HEK293 (cell line): ENCODE measurements around the gene ANKRD60.

Source experiments
- EGR2 ChIP-seq: fragments of 450-650 bp; formaldehyde crosslinking; IDR thresholded peaks from 2 replicates; pipeline ENCODE4 v1.5.1; 2016; ENCODE audit warnings: low read depth, missing biosample characterization, missing genetic modification characterization
- KLF8 ChIP-seq: fragments of 450-650 bp; formaldehyde crosslinking; IDR thresholded peaks from 2 replicates; pipeline ENCODE4 v1.5.1; 2016; ENCODE audit warnings: missing biosample characterization, missing genetic modification characterization
- OVOL3 ChIP-seq: fragments of 450-650 bp; formaldehyde crosslinking; IDR thresholded peaks from 2 replicates; pipeline ENCODE4 v1.5.1; 2016; ENCODE audit warnings: missing biosample characterization, missing genetic modification characterization
- PATZ1 ChIP-seq: fragments of 450-650 bp; formaldehyde crosslinking; IDR thresholded peaks from 2 replicates; pipeline ENCODE4 v1.5.1; 2016; ENCODE audit warnings: missing biosample characterization, missing genetic modification characterization
- RBAK ChIP-seq: fragments of 450-650 bp; formaldehyde crosslinking; IDR thresholded peaks from 2 replicates; pipeline ENCODE4 v1.5.1; 2016; ENCODE audit warnings: missing biosample characterization, missing genetic modification characterization
- SCRT1 ChIP-seq: fragments of 450-650 bp; formaldehyde crosslinking; IDR thresholded peaks from 2 replicates; pipeline ENCODE4 v1.5.1; 2016; ENCODE audit warnings: missing biosample characterization, missing genetic modification characterization, borderline replicate concordance
- YY1 ChIP-seq: fragments of 450-650 bp; formaldehyde crosslinking; IDR thresholded peaks from 2 replicates; pipeline ENCODE4 v1.5.1; 2018; ENCODE audit warnings: missing biosample characterization, missing genetic modification characterization
- ZFP41 ChIP-seq: fragments of 450-650 bp; formaldehyde crosslinking; IDR thresholded peaks from 2 replicates; pipeline ENCODE4 v1.5.1; 2016; ENCODE audit warnings: missing biosample characterization, missing genetic modification characterization, borderline replicate concordance
- ZNF112 ChIP-seq: fragments of 450-650 bp; formaldehyde crosslinking; IDR thresholded peaks from 2 replicates; pipeline ENCODE4 v1.5.0; 2017; ENCODE audit warnings: missing biosample characterization, missing genetic modification characterization
- ZNF148 ChIP-seq: fragments of 450-650 bp; formaldehyde crosslinking; IDR thresholded peaks from 2 replicates; pipeline ENCODE4 v1.5.0; 2017; ENCODE audit warnings: missing biosample characterization, missing genetic modification characterization, borderline replicate concordance
- ZNF155 ChIP-seq: fragments of 450-650 bp; formaldehyde crosslinking; IDR thresholded peaks from 2 replicates; pipeline ENCODE4 v1.5.1; 2016; ENCODE audit warnings: missing biosample characterization, missing genetic modification characterization
- ZNF2 ChIP-seq: fragments of 450-650 bp; formaldehyde crosslinking; IDR thresholded peaks from 2 replicates; pipeline ENCODE4 v1.5.1; 2016; ENCODE audit warnings: missing biosample characterization, missing genetic modification characterization
- ZNF211 ChIP-seq: fragments of 450-650 bp; formaldehyde crosslinking; IDR thresholded peaks from 2 replicates; pipeline ENCODE4 v1.5.1; 2016; ENCODE audit warnings: low read depth, missing biosample characterization, missing genetic modification characterization
- ZNF214 ChIP-seq: fragments of 450-650 bp; formaldehyde crosslinking; IDR thresholded peaks from 2 replicates; pipeline ENCODE4 v1.5.1; 2017; ENCODE audit warnings: missing biosample characterization, mild to moderate bottlenecking, missing genetic modification characterization, borderline replicate concordance
- ZNF23 ChIP-seq: fragments of 450-650 bp; formaldehyde crosslinking; IDR thresholded peaks from 2 replicates; pipeline ENCODE4 v1.5.1; 2016; ENCODE audit warnings: missing biosample characterization, missing genetic modification characterization, borderline replicate concordance
- ZNF266 ChIP-seq: fragments of 450-650 bp; formaldehyde crosslinking; IDR thresholded peaks from 2 replicates; pipeline ENCODE4 v1.5.1; 2016; ENCODE audit warnings: missing biosample characterization, missing genetic modification characterization, low read depth
- ZNF449 ChIP-seq: fragments of 450-650 bp; formaldehyde crosslinking; IDR thresholded peaks from 2 replicates; pipeline ENCODE4 v1.5.1; 2017; ENCODE audit warnings: missing biosample characterization, mild to moderate bottlenecking, missing genetic modification characterization, moderate library complexity
- ZNF501 ChIP-seq: fragments of 450-650 bp; formaldehyde crosslinking; IDR thresholded peaks from 2 replicates; pipeline ENCODE4 v1.5.1; 2016; ENCODE audit warnings: missing biosample characterization, missing genetic modification characterization
- ZNF513 ChIP-seq: fragments of 450-650 bp; IDR thresholded peaks from 2 replicates; pipeline ENCODE4 v1.5.1; 2018; ENCODE audit warnings: missing biosample characterization, missing genetic modification characterization
- ZNF600 ChIP-seq: fragments of 450-650 bp; formaldehyde crosslinking; IDR thresholded peaks from 2 replicates; pipeline ENCODE4 v1.5.1; 2016; ENCODE audit warnings: missing biosample characterization, missing genetic modification characterization
- ZNF629 ChIP-seq: fragments of 450-650 bp; formaldehyde crosslinking; IDR thresholded peaks from 2 replicates; pipeline ENCODE4 v1.5.1; 2017; ENCODE audit warnings: missing biosample characterization, missing genetic modification characterization
- ZNF645 ChIP-seq: fragments of 450-650 bp; formaldehyde crosslinking; IDR thresholded peaks from 2 replicates; pipeline ENCODE4; 2016; ENCODE audit warnings: missing biosample characterization, missing genetic modification characterization
- ZNF776 ChIP-seq: fragments of 450-650 bp; formaldehyde crosslinking; IDR thresholded peaks from 2 replicates; pipeline ENCODE4 v1.5.0; 2017; ENCODE audit warnings: missing biosample characterization, missing genetic modification characterization, borderline replicate concordance
- ZNF777 ChIP-seq: fragments of 450-650 bp; formaldehyde crosslinking; IDR thresholded peaks from 2 replicates; pipeline ENCODE4 v1.5.1; 2017; ENCODE audit warnings: missing biosample characterization, missing genetic modification characterization, borderline replicate concordance
- ZSCAN30 ChIP-seq: fragments of 450-650 bp; IDR thresholded peaks from 2 replicates; pipeline ENCODE4 v1.5.1; 2018; ENCODE audit warnings: missing biosample characterization, mild to moderate bottlenecking, missing genetic modification characterization, moderate library complexity
- ZSCAN4 ChIP-seq: fragments of 450-650 bp; formaldehyde crosslinking; IDR thresholded peaks from 2 replicates; pipeline ENCODE4 v1.5.1; 2017; ENCODE audit warnings: missing biosample characterization, missing genetic modification characterization

Gene ANKRD60

GRCh38 chr20:58179432-58180099 is 48.9 kb downstream of the ANKRD60 start (continued):
- TF ChIP-seq ZNF155 (tag by site-specific recombination): no peak
- no peak for TF ChIP-seq ZSCAN30 (tag by site-specific recombination)
- no peak for TF ChIP-seq OVOL3 (tag by site-specific recombination)
- no peak for TF ChIP-seq ZNF501 (tag by site-specific recombination)
- TF ChIP-seq ZNF214 (tag by site-specific recombination): no peak
- no peak for TF ChIP-seq ZNF148 (tag by site-specific recombination)
- no peak for TF ChIP-seq YY1
- TF ChIP-seq ZNF2 (tag by site-specific recombination): 0 out of 2 replicates have a peak, but pooled peaks have one; percentile 44
- TF ChIP-seq EGR2 (tag by site-specific recombination): peak; percentile 92
- no peak for TF ChIP-seq ZNF645 (tag by site-specific recombination)
- TF ChIP-seq ZNF266 (tag by site-specific recombination): no peak
- no peak for TF ChIP-seq ZNF777 (tag by site-specific recombination)
- TF ChIP-seq ZFP41 (tag by site-specific recombination): no peak
- TF ChIP-seq ZNF112 (tag by site-specific recombination): no peak
- TF ChIP-seq SCRT1 (tag by site-specific recombination): no peak
- TF ChIP-seq PATZ1 (tag by site-specific recombination): 0 out of 2 replicates have a peak, but pooled peaks have one; percentile 36
- TF ChIP-seq ZSCAN4 (tag by site-specific recombination): no peak
- TF ChIP-seq ZNF449 (tag by site-specific recombination): no peak
- TF ChIP-seq ZNF513: no peak
- TF ChIP-seq KLF8 (tag by site-specific recombination): peak; percentile 25; the same call in 1 of the 2 replicates
- no peak for TF ChIP-seq ZNF600 (tag by site-specific recombination)
- TF ChIP-seq ZNF23 (tag by site-specific recombination): no peak
- no peak for TF ChIP-seq ZNF211 (tag by site-specific recombination)
- TF ChIP-seq RBAK (tag by site-specific recombination): no peak
- TF ChIP-seq ZNF629 (tag by site-specific recombination): no peak
- no peak for TF ChIP-seq ZNF776 (tag by site-specific recombination)
